ENCODE results near the gene MICALL2. TPM values are rescaled to one million over a fixed set of nuclear protein-coding genes. Genes with fewer than 3 reads are reported as not detected.
"Not testable (repeated sequence)": the region's sequence is repeated elsewhere in the genome, so short reads cannot be mapped to it uniquely, and the experiment has no call there.

Gene MICALL2
- total and polyA plus RNA-seq, 2 experiments from 2014 or later: 6.4 to 12.2 TPM

GRCh38 chr7:1444925-1445322, 14.3 kb downstream of the MICALL2 start:
- Histone ChIP-seq H2AFZ (no peak overlapping the region), H3K4me2 (ENCODE audit: unreplicated experiment) (no peak overlapping the region), H3K4me1 (ENCODE audit: insufficient read depth) (no peaks in the 10 kb centered on the region), H3K27ac (no peak overlapping the region), H3K4me3 (no peak overlapping the region), H3K27me3 (replicated peaks; ENCODE audit: insufficient read depth) (no peaks in the 10 kb centered on the region), H3K9me3 (ENCODE audit: low read depth) (no peaks in the 10 kb centered on the region), H3K9ac (no peak overlapping the region), H3K36me3 (ENCODE audit: low read depth) (no peaks in the 10 kb centered on the region), H3K9me2 (ENCODE audit: insufficient read depth) (no peaks in the 10 kb centered on the region), H3K79me2 (ENCODE audit: insufficient read depth) (no peaks in the 10 kb centered on the region), H4K20me1 (ENCODE audit: insufficient read depth) (no peaks in the 10 kb centered on the region), H3F3A (ENCODE audit: insufficient read depth) (no peaks in the 10 kb centered on the region)
- no peak for TF ChIP-seq EZH2 (IDR thresholded peaks at IDR 0.05; ENCODE audit: insufficient read depth, poor library complexity, severe bottlenecking)
- no peak for TF ChIP-seq EZH2phosphoT487 (IDR thresholded peaks at IDR 0.05; ENCODE audit: insufficient read depth, low read depth)
- in situ Hi-C loops (cut with MboI): no loop called here
- WGBS, 2 experiments (ENCODE audit: low coverage in 1 of 2, low lambda C conversion rate in 2 of 2, missing lambda C conversion rate in 2 of 2): 87 to 92% methylated on average over 17 to 20 of the region's 24 CpGs
- DNase-seq: no peak

GRCh38 chr7:1444214-1444924, 14.9 kb downstream of the MICALL2 start:
- H3K27me3 ChIP-seq (replicated peaks; ENCODE audit: insufficient read depth): no peaks in the 10 kb centered on the region
- H3K36me3 ChIP-seq (ENCODE audit: low read depth): no peaks in the 10 kb centered on the region
- H2AFZ ChIP-seq: no peak overlapping the region
- no peaks in the 10 kb centered on the region for H3K79me2 ChIP-seq (ENCODE audit: insufficient read depth)
- TF ChIP-seq EZH2phosphoT487 (IDR thresholded peaks at IDR 0.05; ENCODE audit: insufficient read depth, low read depth) (no peak), EZH2 (IDR thresholded peaks at IDR 0.05; ENCODE audit: insufficient read depth, poor library complexity, severe bottlenecking) (no peak)
- no peak overlapping the region for H3K27ac ChIP-seq
- no peak overlapping the region for H3K4me3 ChIP-seq
- H3K9me3 ChIP-seq (ENCODE audit: low read depth): no peaks in the 10 kb centered on the region
- in situ Hi-C loops (cut with MboI): no loop called here
- no peaks in the 10 kb centered on the region for H3K9me2 ChIP-seq (ENCODE audit: insufficient read depth)
- DNase-seq: no peak
- no peaks in the 10 kb centered on the region for H3K4me1 ChIP-seq (ENCODE audit: insufficient read depth)
- H4K20me1 ChIP-seq (ENCODE audit: insufficient read depth): no peaks in the 10 kb centered on the region
- H3K9ac ChIP-seq: no peak overlapping the region
- H3K4me2 ChIP-seq (ENCODE audit: unreplicated experiment): no peak overlapping the region
- 92% methylated on average over 26 to 44 of the region's 45 CpGs for WGBS, 2 experiments (ENCODE audit: low coverage in 1 of 2, low lambda C conversion rate in 2 of 2, missing lambda C conversion rate in 2 of 2)
- no peaks in the 10 kb centered on the region for H3F3A ChIP-seq (ENCODE audit: insufficient read depth)

- H3K9me2 ChIP-seq (ENCODE audit: insufficient read depth); H3K36me3 ChIP-seq (ENCODE audit: low read depth); H3K9me3 ChIP-seq (ENCODE audit: low read depth); H3K4me2 ChIP-seq (ENCODE audit: unreplicated experiment); H3K4me1 ChIP-seq (ENCODE audit: insufficient read depth); H3F3A ChIP-seq (ENCODE audit: insufficient read depth); DNase-seq; H4K20me1 ChIP-seq (ENCODE audit: insufficient read depth); H3K27ac ChIP-seq; in situ Hi-C loops (cut with MboI); H3K79me2 ChIP-seq (ENCODE audit: insufficient read depth); H3K4me3 ChIP-seq; H3K27me3 ChIP-seq (replicated peaks; ENCODE audit: insufficient read depth); H2AFZ ChIP-seq; H3K9ac ChIP-seq: not testable (repeated sequence)
- WGBS, 2 experiments (ENCODE audit: low coverage in 1 of 2, low lambda C conversion rate in 2 of 2, missing lambda C conversion rate in 2 of 2): 86 to 95% methylated on average over 8 to 31 of the region's 42 CpGs
Measured at GRCh38 chr7:1443587-1444200, 15.6 kb downstream of the MICALL2 start.

GRCh38 chr7:1442355-1443124, 16.7 kb downstream of the MICALL2 start:
- Histone ChIP-seq H3K4me2 (ENCODE audit: unreplicated experiment) (no peak overlapping the region), H3K36me3 (ENCODE audit: low read depth) (no peaks in the 10 kb centered on the region), H4K20me1 (ENCODE audit: insufficient read depth) (no peaks in the 10 kb centered on the region), H3F3A (ENCODE audit: insufficient read depth) (no peaks in the 10 kb centered on the region), H3K79me2 (ENCODE audit: insufficient read depth) (no peaks in the 10 kb centered on the region), H3K9ac (no peak overlapping the region), H2AFZ (no peak overlapping the region), H3K27me3 (replicated peaks; ENCODE audit: insufficient read depth) (no peaks in the 10 kb centered on the region), H3K9me3 (ENCODE audit: low read depth) (no peaks in the 10 kb centered on the region), H3K4me1 (ENCODE audit: insufficient read depth) (no peaks in the 10 kb centered on the region), H3K9me2 (ENCODE audit: insufficient read depth) (no peaks in the 10 kb centered on the region), H3K4me3 (no peak overlapping the region), H3K27ac (no peak overlapping the region)
- 89 to 93% methylated on average over 10 to 20 of the region's 20 CpGs for WGBS, 2 experiments (ENCODE audit: low coverage in 1 of 2, low lambda C conversion rate in 2 of 2, missing lambda C conversion rate in 2 of 2)
- TF ChIP-seq EZH2 (IDR thresholded peaks at IDR 0.05; ENCODE audit: insufficient read depth, poor library complexity, severe bottlenecking) (no peak), EZH2phosphoT487 (IDR thresholded peaks at IDR 0.05; ENCODE audit: insufficient read depth, low read depth) (no peak)
- no peak for DNase-seq
- in situ Hi-C loops (cut with MboI): no loop called here
